ENCODE measurements around the gene PARD6G. TPM values are rescaled to one million over a fixed set of nuclear protein-coding genes. Genes with fewer than 3 reads are reported as not detected.

PARD6G gene
- total and polyA plus RNA-seq, 7 donors: 1.2 to 13.0 (median 7.8) TPM; not detected in 1

DNA sequence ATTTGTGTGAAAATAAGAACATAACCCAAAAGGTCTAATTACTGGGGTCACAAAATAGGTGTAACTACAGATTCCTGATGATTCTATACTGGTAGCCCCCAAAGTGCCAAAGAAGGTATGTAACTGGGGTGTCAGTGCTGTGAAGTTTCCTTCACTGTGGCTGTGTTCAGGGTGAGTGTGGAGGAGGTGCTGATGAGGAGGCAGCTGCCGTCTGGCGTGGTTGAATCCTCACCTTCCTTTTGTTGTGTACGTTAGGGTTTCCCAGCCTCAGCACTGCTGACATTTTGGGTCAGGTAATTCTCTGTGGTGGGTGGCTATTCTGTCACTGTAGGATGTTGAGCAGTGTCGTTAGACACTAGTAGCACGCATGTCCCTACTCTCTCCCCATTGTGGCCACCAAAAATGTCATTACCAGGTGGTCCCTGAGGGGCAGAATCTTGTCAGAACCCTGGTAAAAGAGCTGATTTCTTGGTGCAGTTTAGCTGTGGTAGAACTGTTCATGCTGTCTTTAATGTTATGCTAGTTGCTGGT lies 106.8 kb downstream of the PARD6G start:
- intact Hi-C loops (cut with DNase I): no loop called here
- Histone ChIP-seq H3K27ac (no peak overlapping the region), H3K4me3 (no peak overlapping the region), H3K36me3 (peaks cover 12 to 49% (median 30%) of the 10 kb centered on the region in 4 donors), H3K4me1 (no peaks in the 10 kb centered on the region), H3K27me3 (no peaks in the 10 kb centered on the region), H3K9me3 (no peaks in the 10 kb centered on the region)
- WGBS, 2 donors: 92% methylated on average over 5 of the region's 5 CpGs
- TF ChIP-seq, protein P1, sequence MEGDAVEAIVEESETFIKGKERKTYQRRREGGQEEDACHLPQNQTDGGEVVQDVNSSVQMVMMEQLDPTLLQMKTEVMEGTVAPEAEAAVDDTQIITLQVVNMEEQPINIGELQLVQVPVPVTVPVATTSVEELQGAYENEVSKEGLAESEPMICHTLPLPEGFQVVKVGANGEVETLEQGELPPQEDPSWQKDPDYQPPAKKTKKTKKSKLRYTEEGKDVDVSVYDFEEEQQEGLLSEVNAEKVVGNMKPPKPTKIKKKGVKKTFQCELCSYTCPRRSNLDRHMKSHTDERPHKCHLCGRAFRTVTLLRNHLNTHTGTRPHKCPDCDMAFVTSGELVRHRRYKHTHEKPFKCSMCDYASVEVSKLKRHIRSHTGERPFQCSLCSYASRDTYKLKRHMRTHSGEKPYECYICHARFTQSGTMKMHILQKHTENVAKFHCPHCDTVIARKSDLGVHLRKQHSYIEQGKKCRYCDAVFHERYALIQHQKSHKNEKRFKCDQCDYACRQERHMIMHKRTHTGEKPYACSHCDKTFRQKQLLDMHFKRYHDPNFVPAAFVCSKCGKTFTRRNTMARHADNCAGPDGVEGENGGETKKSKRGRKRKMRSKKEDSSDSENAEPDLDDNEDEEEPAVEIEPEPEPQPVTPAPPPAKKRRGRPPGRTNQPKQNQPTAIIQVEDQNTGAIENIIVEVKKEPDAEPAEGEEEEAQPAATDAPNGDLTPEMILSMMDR (IDR thresholded peaks at IDR 0.05): no peak
- TF ChIP-seq POLR2AphosphoS5 (IDR thresholded peaks at IDR 0.05) (no peak), EP300 (IDR thresholded peaks at IDR 0.05) (no peak), POLR2A (IDR thresholded peaks at IDR 0.05) (no peak)
- DNase-seq: no peak

DNA sequence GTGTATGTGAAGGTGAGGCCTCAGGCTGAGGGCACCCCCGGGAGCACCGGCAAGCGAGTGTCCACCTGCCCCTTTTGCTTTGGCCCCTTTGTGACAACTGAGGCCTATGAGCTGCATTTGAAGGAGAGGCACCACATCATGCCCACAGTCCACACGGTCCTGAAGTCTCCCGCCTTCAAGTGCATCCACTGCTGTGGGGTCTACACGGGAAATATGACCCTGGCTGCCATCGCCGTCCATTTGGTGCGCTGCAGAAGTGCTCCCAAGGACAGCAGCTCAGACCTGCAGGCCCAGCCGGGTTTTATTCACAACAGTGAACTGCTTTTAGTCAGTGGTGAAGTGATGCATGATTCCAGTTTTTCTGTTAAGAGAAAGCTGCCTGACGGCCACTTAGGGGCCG lies 109.3 kb downstream of the PARD6G start:
- TF ChIP-seq POLR2AphosphoS5 (IDR thresholded peaks at IDR 0.05): no peak
- TF ChIP-seq, protein P1 (IDR thresholded peaks at IDR 0.05): no peak
- no peak for TF ChIP-seq EP300 (IDR thresholded peaks at IDR 0.05)
- no peak for TF ChIP-seq POLR2A (IDR thresholded peaks at IDR 0.05)
- H3K27ac ChIP-seq: no peak overlapping the region
- H3K27me3 ChIP-seq: no peaks in the 10 kb centered on the region
- 94 to 96% methylated on average over 12 of the region's 12 CpGs for WGBS, 2 donors
- H3K4me1 ChIP-seq: no peaks in the 10 kb centered on the region
- no peak overlapping the region for H3K4me3 ChIP-seq
- DNase-seq: no peak
- H3K36me3 ChIP-seq: peaks cover 12 to 74% (median 42%) of the 10 kb centered on the region in 4 donors
- intact Hi-C loops (cut with DNase I): no loop called here
- no peaks in the 10 kb centered on the region for H3K9me3 ChIP-seq

DNA sequence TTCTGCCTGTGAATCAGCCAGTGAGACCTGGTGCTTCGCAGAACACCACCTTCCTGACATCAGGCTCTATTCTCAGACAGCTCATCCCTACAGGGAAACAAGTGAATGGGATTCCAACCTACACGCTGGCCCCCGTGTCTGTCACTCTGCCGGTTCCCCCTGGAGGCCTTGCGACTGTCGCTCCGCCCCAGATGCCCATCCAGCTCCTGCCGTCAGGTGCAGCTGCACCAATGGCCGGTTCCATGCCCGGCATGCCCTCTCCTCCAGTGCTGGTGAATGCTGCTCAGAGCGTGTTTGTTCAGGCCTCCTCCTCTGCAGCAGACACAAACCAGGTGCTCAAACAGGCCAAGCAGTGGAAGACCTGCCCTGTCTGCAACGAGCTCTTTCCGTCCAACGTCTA lies 110.2 kb downstream of the PARD6G start:
- 94 to 97% methylated on average over 14 of the region's 14 CpGs for WGBS, 2 donors
- DNase-seq: no peak
- TF ChIP-seq POLR2A (IDR thresholded peaks at IDR 0.05): no peak
- no peak for TF ChIP-seq POLR2AphosphoS5 (IDR thresholded peaks at IDR 0.05)
- TF ChIP-seq, protein P1 (IDR thresholded peaks at IDR 0.05): no peak
- no peak for TF ChIP-seq EP300 (IDR thresholded peaks at IDR 0.05)
- Histone ChIP-seq H3K4me3 (no peak overlapping the region), H3K27me3 (no peaks in the 10 kb centered on the region), H3K4me1 (no peaks in the 10 kb centered on the region), H3K36me3 (peaks cover 12 to 74% (median 42%) of the 10 kb centered on the region in 4 donors), H3K27ac (no peak overlapping the region), H3K9me3 (no peaks in the 10 kb centered on the region)
- intact Hi-C loops (cut with DNase I): no loop called here

DNA sequence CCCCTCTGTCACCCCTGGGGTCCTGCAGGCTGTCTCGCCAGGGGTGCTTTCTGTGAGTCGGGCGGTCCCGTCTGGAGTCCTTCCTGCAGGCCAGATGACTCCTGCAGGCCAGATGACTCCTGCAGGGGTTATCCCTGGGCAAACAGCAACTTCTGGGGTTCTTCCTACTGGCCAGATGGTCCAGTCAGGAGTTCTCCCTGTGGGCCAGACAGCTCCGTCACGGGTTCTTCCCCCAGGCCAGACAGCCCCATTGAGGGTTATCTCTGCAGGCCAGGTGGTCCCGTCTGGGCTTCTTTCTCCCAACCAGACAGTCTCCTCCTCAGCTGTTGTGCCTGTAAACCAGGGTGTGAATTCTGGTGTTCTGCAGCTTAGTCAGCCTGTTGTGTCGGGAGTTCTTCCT lies 110.6 kb downstream of the PARD6G start:
- H3K27me3 ChIP-seq: no peaks in the 10 kb centered on the region
- intact Hi-C loops (cut with DNase I): no loop called here
- no peak for DNase-seq
- TF ChIP-seq EP300 (IDR thresholded peaks at IDR 0.05) (no peak), POLR2A (IDR thresholded peaks at IDR 0.05) (no peak), POLR2AphosphoS5 (IDR thresholded peaks at IDR 0.05) (no peak)
- TF ChIP-seq, protein P1 (IDR thresholded peaks at IDR 0.05): no peak
- H3K27ac ChIP-seq: no peak overlapping the region
- no peak overlapping the region for H3K4me3 ChIP-seq
- H3K36me3 ChIP-seq: peaks cover 12 to 74% (median 42%) of the 10 kb centered on the region in 4 donors
- 92 to 97% methylated on average over 8 of the region's 8 CpGs for WGBS, 2 donors
- H3K4me1 ChIP-seq: no peaks in the 10 kb centered on the region
- H3K9me3 ChIP-seq: no peaks in the 10 kb centered on the region

DNA sequence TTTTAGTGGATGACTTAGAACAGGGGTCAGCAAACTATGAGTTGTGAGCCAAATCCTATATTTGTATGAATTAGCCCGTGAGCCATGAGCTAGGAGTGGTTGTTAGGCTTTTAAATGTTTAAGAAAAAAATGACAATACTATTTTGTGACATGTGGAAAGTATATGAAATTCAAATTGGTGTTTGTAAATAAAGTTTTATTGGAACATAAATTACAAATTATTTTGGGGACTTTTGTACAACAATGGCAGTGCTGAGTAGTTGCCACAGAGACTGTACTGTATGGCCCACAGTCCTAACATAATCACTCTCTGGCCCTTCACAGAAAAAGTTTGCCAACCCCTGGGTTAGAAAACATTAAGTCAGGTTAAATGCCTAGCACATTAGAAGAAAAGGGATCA lies 112.2 kb downstream of the PARD6G start:
- Histone ChIP-seq H3K9me3 (no peaks in the 10 kb centered on the region), H3K4me3 (no peak overlapping the region), H3K36me3 (peaks cover 12 to 70% (median 42%) of the 10 kb centered on the region in 4 donors), H3K4me1 (peaks cover 0 to 10% (median 0%) of the 10 kb centered on the region in 4 donors), H3K27me3 (no peaks in the 10 kb centered on the region), H3K27ac (no peak overlapping the region)
- no peak for DNase-seq
- WGBS, 2 donors: 95 to 99% methylated on average over 1 of the region's 1 CpG
- intact Hi-C loops (cut with DNase I): no loop called here
- TF ChIP-seq POLR2A (IDR thresholded peaks at IDR 0.05): no peak
- no peak for TF ChIP-seq POLR2AphosphoS5 (IDR thresholded peaks at IDR 0.05)
- no peak for TF ChIP-seq EP300 (IDR thresholded peaks at IDR 0.05)
- TF ChIP-seq, protein P1 (IDR thresholded peaks at IDR 0.05): no peak

Data from sigmoid colon (tissue), 7 donors.